Endodermal cell (in vitro differentiated cells): Measurements from ENCODE around the gene ELMO1. TPM values are rescaled to one million over a fixed set of nuclear protein-coding genes. Genes with fewer than 3 reads are reported as not detected.

ENCODE experiments used
- DNase-seq: peaks from one replicate; pipeline ENCODE4 v3.0.0-alpha.2; 2017
- H3K27ac ChIP-seq: 2 replicates; pipeline ENCODE4 v1.5.1; 2013; ENCODE audit warnings: mild to moderate bottlenecking, low read depth, low read length, moderate library complexity
- H3K27me3 ChIP-seq: 2 replicates; pipeline ENCODE4 v1.6.1; 2013; ENCODE audit warnings: mild to moderate bottlenecking, low read length, moderate library complexity; ENCODE audit not compliant: insufficient read depth, control insufficient read depth, poor library complexity, severe bottlenecking
- H3K36me3 ChIP-seq: 2 replicates; pipeline ENCODE4 v1.7.0; 2013; ENCODE audit warnings: mild to moderate bottlenecking, low read length, moderate library complexity; ENCODE audit not compliant: control insufficient read depth, insufficient read depth
- H3K4me1 ChIP-seq: one replicate; pipeline ENCODE4 v1.7.0; 2013; ENCODE audit warnings: low read length; ENCODE audit not compliant: control insufficient read depth, insufficient read depth
- H3K4me3 ChIP-seq: 2 replicates; pipeline ENCODE4 v1.5.1; 2013; ENCODE audit warnings: mild to moderate bottlenecking, low read length, moderate library complexity
- H3K9ac ChIP-seq: 2 replicates; pipeline ENCODE4 v1.6.1; 2013; ENCODE audit warnings: mild to moderate bottlenecking, low read length, moderate library complexity; ENCODE audit not compliant: poor library complexity, severe bottlenecking; ENCODE audit errors: extremely low read depth
- H3K9me3 ChIP-seq: 2 replicates; pipeline ENCODE4 v1.6.1; 2013; ENCODE audit warnings: mild to moderate bottlenecking, low read length, moderate library complexity; ENCODE audit not compliant: control insufficient read depth
- H3K27ac Mint-ChIP-seq: 2 replicates; pipeline ENCODE4 v1.8.0; 2020; ENCODE audit warnings: mixed read lengths
- H3K27me3 Mint-ChIP-seq: 2 replicates; pipeline ENCODE4 v1.8.0; 2021; ENCODE audit warnings: mild to moderate bottlenecking, mixed read lengths; ENCODE audit not compliant: insufficient read depth
- H3K36me3 Mint-ChIP-seq: 2 replicates; pipeline ENCODE4 v1.8.0; 2020; ENCODE audit warnings: low read depth, mixed read lengths
- H3K4me1 Mint-ChIP-seq: 2 replicates; pipeline ENCODE4 v1.8.0; 2020; ENCODE audit warnings: mixed read lengths
- H3K4me3 Mint-ChIP-seq: 2 replicates; pipeline ENCODE4 v1.8.0; 2020; ENCODE audit warnings: mild to moderate bottlenecking, moderate library complexity, mixed read lengths
- H3K9me3 Mint-ChIP-seq: 2 replicates; pipeline ENCODE4 v1.8.0; 2020; ENCODE audit warnings: mild to moderate bottlenecking, mixed read lengths
- CTCF ChIP-seq: fragments of 200-600 bp; sonication (generic); conservative IDR thresholded peaks from 2 replicates; pipeline ENCODE4 v1.5.0; 2021; ENCODE audit warnings: antibody characterized with exemption, mild to moderate bottlenecking
- WGBS, 2 experiments: methylation state at CpG; one replicate each; pipeline versions ENCODE4 v1.1.5 to v1.1.7; 2013; ENCODE audit warnings: missing lambda C conversion rate in 2 of 2, mixed read lengths in 1 of 2; ENCODE audit not compliant: insufficient coverage in 1 of 2, insufficient read length in 1 of 2; 5-methylcytosine and 5-hydroxymethylcytosine counted together
- total RNA-seq, 2 donors: library from RNA; stranded (reverse); fragmentation: NEBNext Ultra II Directional in 1 of 2; extraction: Animal tissue kit (Norgen Biotek cat#: 25700) in 1 of 2; gene quantifications; 2 replicates in 1 of 2; 3 replicates in 1 of 2; pipeline ENCODE4 v1.2.1, GENCODE V29; 2021

Gene ELMO1
- total RNA-seq, 2 donors from 2014 or later, result 120 to 131 TPM

GRCh38 chr7:37392673-37393017 lies 56.0 kb downstream of the ELMO1 start:
- Mint-ChIP-seq H3K4me3 (no peak overlapping the region), H3K4me1 (peaks cover 72% of the 10 kb centered on the region), H3K9me3 (no peaks in the 10 kb centered on the region), H3K27ac (peak overlapping the region; percentile 69), H3K36me3 (no peaks in the 10 kb centered on the region), H3K27me3 (no peaks in the 10 kb centered on the region)
- no peaks in the 10 kb centered on the region for H3K9me3 ChIP-seq
- no peak overlapping the region for H3K27ac ChIP-seq
- no peak overlapping the region for H3K9ac ChIP-seq
- H3K27me3 ChIP-seq, result no peaks in the 10 kb centered on the region
- no peak overlapping the region for H3K4me3 ChIP-seq
- 6 to 57% methylated on average over 1 of the region's 1 CpG for WGBS, 2 experiments
- DNase-seq, result peak; percentile 77
- no peak for TF ChIP-seq CTCF
- peaks cover 42% of the 10 kb centered on the region for H3K4me1 ChIP-seq
- peaks cover 3% of the 10 kb centered on the region for H3K36me3 ChIP-seq

DNA sequence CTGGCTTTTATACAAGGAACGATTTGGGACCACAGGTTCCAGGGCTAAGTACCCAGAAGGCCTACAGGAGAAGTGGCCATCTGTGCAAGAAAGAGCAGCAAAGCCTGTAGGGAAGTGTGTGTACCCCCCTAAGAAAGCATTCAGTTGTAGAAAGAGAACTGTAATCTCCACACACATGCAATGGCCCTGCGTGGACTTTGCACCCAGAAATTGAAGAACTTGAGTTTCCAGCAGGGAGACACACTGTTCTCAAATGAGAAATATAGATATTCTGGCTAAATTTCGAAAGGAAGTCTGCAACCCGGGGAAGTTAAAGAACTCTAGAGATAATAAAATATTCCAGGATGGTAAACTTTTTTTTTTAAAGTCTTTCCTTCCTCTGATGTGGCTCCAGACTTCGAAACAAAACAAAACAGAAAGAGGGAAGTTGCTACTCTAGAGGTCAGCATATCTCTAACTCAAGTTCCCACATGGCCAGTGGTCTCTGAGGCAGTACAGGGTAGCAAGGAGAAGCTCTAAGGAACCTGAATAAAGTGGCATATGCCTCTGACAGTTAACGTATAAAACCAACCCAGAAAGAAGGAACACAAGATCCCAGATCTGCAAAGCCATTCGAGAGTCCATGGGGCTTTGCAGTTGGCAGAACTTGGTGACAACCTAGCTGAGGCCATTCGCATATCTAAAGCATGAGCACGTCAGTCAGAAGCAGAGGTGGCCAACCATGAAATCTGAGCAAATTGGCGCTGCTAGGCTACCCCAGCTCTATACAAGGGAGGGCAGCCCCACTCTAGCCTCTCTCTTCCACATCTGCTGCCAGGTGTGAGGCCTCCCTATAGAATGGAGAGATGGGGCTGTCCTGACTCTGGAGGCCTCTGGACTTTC lies 56.6 kb downstream of the ELMO1 start:
- no peak overlapping the region for H3K4me3 ChIP-seq
- H3K36me3 ChIP-seq, result peaks cover 3% of the 10 kb centered on the region
- Mint-ChIP-seq H3K4me1 (peaks cover 72% of the 10 kb centered on the region), H3K36me3 (no peaks in the 10 kb centered on the region), H3K4me3 (no peak overlapping the region), H3K27ac (peak overlapping the region; percentile 76), H3K9me3 (no peaks in the 10 kb centered on the region), H3K27me3 (no peaks in the 10 kb centered on the region)
- H3K4me1 ChIP-seq, result peaks cover 42% of the 10 kb centered on the region
- no peak for TF ChIP-seq CTCF
- H3K27me3 ChIP-seq, result no peaks in the 10 kb centered on the region
- no peaks in the 10 kb centered on the region for H3K9me3 ChIP-seq
- no peak overlapping the region for H3K27ac ChIP-seq
- no peak for DNase-seq
- 83 to 94% methylated on average over 8 to 10 of the region's 10 CpGs for WGBS, 2 experiments
- no peak overlapping the region for H3K9ac ChIP-seq

DNA sequence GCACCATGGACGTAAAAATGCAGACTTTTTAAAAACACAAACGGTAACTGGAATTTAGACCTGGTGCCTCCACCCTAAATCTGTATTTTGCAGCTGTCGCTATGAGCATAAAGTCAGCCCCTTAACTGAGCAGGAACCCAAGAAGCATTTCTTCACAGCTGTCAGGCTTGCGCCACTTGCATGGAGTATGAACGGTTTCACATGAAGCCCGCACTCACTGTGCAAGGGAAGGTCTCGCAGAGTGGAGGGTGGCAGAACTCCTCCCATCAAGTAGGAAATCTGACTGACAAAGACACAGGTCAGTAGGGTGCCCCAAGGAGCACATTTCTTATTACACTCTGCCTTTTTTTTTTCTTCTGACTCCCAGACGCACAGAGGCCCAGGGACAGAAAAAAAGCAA lies 58.5 kb downstream of the ELMO1 start:
- Histone ChIP-seq H3K4me1 (peaks cover 42% of the 10 kb centered on the region), H3K9me3 (no peaks in the 10 kb centered on the region), H3K27me3 (no peaks in the 10 kb centered on the region), H3K27ac (no peak overlapping the region), H3K9ac (no peak overlapping the region), H3K4me3 (no peak overlapping the region), H3K36me3 (peaks cover 3% of the 10 kb centered on the region)
- 51 to 79% methylated on average over 6 to 8 of the region's 8 CpGs for WGBS, 2 experiments
- TF ChIP-seq CTCF, result no peak
- peak overlapping the region; percentile 41 for H3K27ac Mint-ChIP-seq
- peak; percentile 65 for DNase-seq
- peaks cover 8% of the 10 kb centered on the region for H3K36me3 Mint-ChIP-seq
- H3K27me3 Mint-ChIP-seq, result no peaks in the 10 kb centered on the region
- peaks cover 71% of the 10 kb centered on the region for H3K4me1 Mint-ChIP-seq
- no peaks in the 10 kb centered on the region for H3K9me3 Mint-ChIP-seq
- no peak overlapping the region for H3K4me3 Mint-ChIP-seq
